NK-92 (cell line): ENCODE measurements around the gene KAT14.
"Not testable (repeated sequence)": the region's sequence is repeated elsewhere in the genome, so short reads cannot be mapped to it uniquely, and the experiment has no call there.

Source experiments
- DNase-seq: peaks from one replicate; lab custom pipeline; 2025; ENCODE audit not compliant: unreplicated experiment; lab: John Stamatoyannopoulos, UW

KAT14 gene, protein sequence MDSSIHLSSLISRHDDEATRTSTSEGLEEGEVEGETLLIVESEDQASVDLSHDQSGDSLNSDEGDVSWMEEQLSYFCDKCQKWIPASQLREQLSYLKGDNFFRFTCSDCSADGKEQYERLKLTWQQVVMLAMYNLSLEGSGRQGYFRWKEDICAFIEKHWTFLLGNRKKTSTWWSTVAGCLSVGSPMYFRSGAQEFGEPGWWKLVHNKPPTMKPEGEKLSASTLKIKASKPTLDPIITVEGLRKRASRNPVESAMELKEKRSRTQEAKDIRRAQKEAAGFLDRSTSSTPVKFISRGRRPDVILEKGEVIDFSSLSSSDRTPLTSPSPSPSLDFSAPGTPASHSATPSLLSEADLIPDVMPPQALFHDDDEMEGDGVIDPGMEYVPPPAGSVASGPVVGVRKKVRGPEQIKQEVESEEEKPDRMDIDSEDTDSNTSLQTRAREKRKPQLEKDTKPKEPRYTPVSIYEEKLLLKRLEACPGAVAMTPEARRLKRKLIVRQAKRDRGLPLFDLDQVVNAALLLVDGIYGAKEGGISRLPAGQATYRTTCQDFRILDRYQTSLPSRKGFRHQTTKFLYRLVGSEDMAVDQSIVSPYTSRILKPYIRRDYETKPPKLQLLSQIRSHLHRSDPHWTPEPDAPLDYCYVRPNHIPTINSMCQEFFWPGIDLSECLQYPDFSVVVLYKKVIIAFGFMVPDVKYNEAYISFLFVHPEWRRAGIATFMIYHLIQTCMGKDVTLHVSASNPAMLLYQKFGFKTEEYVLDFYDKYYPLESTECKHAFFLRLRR

GRCh38 chr20:18137412-18138265 lies at the start of gene KAT14, which contains the start of gene PET117:
KAT14 (plus strand) TSS chr20:18137863; CDS start chr20:18142661, 4,798 bp downstream.
PET117 (plus strand) TSS chr20:18137863; CDS start chr20:18137956, 93 bp downstream.
- DNase-seq = peak; percentile 21

DNA sequence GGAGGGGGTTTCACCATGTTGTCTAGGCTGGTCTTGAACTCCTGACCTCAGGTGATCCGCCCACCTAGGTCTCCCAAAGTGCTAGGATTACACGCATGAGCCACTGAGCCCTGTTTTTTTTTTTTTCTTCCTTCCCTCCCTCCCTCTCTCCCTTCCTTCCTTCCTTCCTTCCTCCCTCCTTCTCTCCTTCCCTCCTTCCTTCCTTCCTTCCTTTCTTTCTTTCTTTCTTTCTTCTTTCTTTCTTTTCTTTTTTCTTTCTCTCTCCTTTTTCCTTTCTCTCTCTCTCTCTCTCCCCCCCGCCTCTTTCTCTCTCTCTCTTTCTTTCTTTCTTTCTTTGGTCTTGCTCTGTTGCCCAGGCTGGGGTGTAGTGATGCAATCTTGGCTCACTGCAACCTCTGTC lies 49.4 kb upstream of the KAT14 start:
- not testable (repeated sequence) for DNase-seq

GRCh38 chr20:18088841-18089240 lies 48.8 kb upstream of the KAT14 start:
- DNase-seq = not testable (repeated sequence)

GRCh38 chr20:18090044-18090443 lies 47.6 kb upstream of the KAT14 start:
- no peak for DNase-seq

DNA sequence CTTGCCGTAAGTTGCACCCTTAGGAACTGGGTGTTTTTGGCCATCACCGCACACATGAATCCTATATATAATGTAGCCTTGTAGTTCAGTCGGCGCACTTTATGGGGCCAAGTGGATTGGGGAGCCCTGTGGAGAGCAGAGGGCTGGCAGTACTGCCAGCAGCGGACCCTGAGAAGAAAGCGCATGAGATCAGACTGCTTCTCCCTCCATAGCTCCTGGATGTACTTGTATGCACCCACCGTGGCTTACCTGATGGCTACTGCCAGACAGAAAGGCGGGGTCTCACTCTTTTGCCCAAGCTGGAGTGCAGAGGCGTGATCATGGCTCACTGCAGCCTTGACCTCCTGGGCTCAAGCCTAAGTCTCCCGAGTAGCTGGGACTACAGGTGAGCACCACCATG lies 47.2 kb upstream of the KAT14 start:
- DNase-seq = no peak

- no peak for DNase-seq
Measured at GRCh38 chr20:18091623-18092022, 46.0 kb upstream of the KAT14 start.

GRCh38 chr20:18092890-18093289 lies 44.8 kb upstream of the KAT14 start:
- no peak for DNase-seq

GRCh38 chr20:18093388-18093787 lies 44.3 kb upstream of the KAT14 start:
- no peak for DNase-seq

- no peak for DNase-seq
Measured at GRCh38 chr20:18094191-18094590, 43.5 kb upstream of the KAT14 start.

DNA sequence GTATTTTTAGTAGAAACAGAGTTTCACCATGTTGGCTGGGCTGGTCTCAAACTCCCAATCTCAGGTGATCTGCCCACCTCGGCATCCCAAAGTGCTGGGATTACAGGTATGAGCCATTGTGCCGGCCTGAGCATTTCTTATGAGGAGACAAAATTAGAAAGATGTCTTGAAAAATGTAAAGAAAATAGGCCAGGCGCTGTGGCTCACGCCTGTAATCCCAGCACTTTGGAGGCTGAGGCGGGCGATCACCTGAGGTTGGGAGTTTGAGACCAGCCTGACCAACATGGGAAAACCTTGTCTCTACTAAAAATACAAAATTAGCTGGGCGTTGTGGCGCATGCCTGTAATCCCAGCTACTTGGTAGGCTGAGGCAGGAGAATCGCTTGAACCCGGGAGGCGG lies 37.1 kb upstream of the KAT14 start:
- not testable (repeated sequence) for DNase-seq

DNA sequence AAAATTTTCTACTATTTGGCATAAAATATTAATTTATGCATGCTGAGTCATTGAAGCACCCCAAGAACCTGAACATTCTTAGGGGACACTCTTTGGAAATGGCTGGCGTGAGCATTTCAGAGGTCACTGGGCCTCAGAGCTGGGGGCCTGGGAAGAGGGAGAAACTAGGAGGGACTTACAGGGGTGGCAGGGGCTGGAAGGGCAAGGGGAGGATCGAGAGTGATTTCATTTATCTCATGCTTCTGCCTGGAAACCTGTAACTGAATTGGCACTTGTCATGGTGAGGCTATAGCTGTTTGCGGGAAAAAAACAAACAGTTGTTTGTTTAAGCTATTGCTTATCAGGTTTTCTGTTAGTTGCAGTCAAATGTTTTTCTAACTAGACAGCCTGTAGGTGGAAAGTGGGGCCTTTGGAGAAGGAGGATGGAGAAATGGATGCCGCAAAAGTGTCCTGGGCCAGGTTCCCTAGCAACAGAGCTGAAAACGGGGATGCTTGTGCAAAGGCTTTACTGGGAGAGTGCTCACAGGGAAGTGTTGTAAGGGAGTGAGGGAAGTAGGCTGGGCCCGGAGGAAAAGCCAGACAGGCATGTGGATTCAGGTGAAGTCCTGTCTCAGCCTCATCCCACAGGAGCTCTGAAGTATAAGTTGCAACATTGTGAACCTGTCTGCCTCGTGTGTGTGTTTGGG lies 36.4 kb upstream of the KAT14 start:
- DNase-seq = no peak

DNA sequence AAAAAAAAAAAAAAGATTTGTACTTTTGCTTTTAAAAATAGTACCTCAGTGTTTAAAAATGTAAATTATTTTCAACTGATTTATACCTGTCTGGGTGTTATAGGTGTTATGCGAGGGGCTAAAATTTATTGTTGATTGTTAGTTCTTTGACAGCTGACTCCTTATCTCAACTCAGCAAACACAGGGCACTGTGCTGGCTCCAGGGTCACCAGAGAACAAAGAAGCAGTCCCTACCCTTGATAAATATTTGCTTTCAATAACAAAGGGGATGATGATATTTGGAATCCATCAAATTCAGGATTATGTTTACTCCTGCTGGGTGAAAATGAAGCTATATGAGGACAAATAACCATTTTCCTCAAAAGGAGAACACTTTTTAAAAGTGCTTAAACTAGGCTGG lies 34.2 kb upstream of the KAT14 start:
- DNase-seq = no peak

- no peak for DNase-seq
Measured at GRCh38 chr20:18108326-18108725, 29.3 kb upstream of the KAT14 start.

DNA sequence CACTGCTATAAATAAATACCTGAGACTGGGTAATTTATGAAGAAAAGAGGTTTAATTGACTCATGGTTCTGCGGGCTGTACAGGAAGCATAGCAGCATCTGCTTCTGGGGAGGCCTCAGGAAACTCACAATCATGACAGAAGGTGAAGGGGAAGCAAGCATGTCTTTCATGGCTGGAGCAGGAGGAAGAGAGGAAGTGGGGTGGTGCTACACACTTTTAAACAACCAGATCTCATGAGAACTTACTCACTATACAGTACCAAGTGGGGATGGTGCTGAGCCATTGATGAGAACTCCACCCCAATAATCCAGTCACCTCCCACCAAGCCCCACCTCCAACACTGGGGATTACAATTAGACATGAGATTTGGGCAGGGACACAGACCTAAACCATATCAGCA lies 9.1 kb upstream of the KAT14 start:
- DNase-seq = not testable (repeated sequence)

DNA sequence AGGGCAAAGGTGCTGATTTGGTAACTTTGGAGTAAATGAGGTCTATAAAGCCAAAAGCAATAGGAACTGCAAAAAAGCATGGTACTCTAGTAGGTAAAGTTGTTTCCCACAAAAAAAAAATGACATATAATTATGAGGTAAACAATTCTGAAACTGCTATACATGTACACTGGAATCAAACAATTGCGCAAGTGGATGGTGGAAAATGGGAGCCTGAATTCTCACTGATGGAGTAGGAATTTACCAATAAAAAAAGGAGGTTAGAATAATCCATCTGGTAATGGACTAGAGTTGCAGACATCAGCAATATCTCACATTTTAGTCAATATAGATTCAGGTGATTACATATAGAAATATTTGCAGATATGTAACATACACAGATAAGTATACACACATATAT lies 5.0 kb upstream of the KAT14 start:
- DNase-seq = no peak

DNA sequence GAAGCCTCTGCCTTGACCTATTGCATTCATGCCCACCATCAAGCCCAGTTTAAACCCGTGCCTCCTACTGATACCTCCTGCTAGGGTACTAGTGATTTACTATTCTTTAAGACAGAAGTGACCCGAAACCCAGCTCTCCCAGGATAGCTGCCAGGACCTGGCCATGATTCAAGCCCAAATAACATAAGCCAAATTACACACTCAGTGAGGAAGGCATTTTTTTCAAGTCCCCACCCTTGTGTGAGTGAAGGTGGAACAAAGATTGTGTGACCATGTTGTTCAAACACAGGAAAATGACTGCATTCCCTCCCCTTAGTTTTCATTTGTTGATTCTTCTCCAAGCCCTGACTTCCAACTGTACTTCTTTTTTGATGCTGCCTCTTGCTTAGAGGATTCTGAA lies 3.7 kb upstream of the KAT14 start:
- no peak for DNase-seq

- no peak for DNase-seq
Measured at GRCh38 chr20:18138266-18138582, 561 bp downstream of the KAT14 start.

DNA sequence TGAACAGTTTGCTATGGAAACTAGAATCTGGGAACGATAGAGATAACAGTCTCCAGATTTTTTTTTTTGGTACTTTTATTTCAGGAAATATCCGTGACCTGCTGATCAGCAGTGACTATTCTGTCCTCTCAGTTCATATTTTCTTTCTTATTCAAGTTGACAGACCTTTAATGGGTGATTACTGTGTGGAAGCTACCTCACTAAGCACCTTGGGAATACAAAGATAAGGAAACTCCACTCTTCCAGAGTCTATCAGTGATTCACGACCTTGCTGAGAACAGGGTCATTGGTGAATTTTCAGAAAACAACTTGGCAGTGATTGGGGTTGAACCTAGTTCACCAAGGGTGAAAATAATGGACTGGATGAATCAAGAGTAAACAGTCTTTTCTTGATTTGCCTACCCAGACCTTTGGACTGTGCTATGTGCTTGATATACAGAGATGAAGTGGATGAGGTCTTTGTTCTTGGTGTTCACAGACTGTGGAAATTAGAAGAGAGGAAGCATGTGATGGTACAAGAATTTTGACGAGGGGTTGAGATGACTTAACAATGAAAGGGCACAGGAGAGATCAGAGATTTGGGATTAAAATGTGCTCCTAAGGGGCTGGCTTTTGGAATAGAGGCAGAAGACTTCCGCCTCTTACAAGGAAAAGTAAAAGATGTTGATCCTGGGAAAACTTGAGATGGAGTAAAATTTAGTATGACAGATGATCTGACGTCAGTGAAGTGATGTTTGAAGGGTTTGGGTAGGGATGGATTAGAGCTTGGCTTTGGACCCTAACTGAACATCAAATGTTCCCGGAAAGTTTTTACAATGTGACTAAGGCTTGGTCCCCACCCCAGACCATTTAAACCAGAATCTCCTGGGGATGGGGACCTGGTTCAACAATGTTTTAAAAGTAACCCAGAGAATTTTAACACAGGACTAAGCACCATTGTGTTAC lies 1.2 kb downstream of the KAT14 start:
- DNase-seq = no peak

- no peak for DNase-seq
Measured at GRCh38 chr20:18139832-18140231, 2.2 kb downstream of the KAT14 start.
